GM12864 (cell line): ENCODE measurements around the gene KRTAP10-8.

Experiments used
- DNase-seq: peaks from one replicate; pipeline ENCODE4 v3.0.0-alpha.2; 2011; ENCODE audit warnings: low read depth
- H3K4me3 ChIP-seq: 2 replicates; pipeline ENCODE4 v1.5.1; 2011; ENCODE audit warnings: mild to moderate bottlenecking, low read depth, low read length, control low read depth
- TF ChIP-seq, protein P1 (sequence below): IDR thresholded peaks from 2 replicates; pipeline ENCODE4 v1.5.1; 2011; ENCODE audit warnings: low read depth, mild to moderate bottlenecking, moderate library complexity, low read length, control low read depth, inconsistent platforms; ENCODE audit errors: missing control alignments

KRTAP10-8 gene

DNA sequence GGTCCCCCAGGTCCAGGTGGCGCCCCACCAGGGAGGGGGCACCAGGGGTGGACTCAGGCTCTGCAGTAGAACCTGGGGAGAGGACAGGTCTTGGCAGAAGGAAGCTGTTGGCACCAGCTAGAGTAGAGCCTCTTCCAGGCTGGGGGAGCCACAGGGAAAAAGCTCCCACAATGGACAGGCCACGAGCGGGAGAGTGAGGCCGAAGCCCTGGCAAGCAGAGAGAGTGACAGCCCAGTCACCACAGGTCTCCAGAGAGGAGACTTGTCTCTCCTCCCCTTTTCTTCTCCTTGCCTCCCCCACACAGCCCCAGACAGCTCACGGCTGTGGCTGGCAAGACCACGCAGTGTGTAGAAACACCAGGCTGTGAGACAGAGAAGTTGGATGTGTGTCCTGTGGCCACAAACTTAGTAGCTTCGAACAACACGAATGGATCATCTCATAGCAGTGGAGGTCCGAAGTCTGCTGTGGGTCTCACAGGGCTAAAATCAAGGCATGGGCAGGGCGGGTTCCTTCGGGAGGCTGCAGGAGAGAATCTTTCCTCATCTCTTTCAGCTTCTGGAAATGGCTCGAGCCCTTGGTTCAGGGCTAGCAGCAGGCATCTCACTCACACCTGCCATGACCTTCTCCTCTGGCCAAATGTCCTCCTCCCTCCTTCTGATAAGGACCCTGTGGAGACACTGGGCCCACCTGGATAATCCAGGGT is 39.2 kb downstream of the KRTAP10-8 start:
- DNase-seq: no peak
- TF ChIP-seq, protein P1, sequence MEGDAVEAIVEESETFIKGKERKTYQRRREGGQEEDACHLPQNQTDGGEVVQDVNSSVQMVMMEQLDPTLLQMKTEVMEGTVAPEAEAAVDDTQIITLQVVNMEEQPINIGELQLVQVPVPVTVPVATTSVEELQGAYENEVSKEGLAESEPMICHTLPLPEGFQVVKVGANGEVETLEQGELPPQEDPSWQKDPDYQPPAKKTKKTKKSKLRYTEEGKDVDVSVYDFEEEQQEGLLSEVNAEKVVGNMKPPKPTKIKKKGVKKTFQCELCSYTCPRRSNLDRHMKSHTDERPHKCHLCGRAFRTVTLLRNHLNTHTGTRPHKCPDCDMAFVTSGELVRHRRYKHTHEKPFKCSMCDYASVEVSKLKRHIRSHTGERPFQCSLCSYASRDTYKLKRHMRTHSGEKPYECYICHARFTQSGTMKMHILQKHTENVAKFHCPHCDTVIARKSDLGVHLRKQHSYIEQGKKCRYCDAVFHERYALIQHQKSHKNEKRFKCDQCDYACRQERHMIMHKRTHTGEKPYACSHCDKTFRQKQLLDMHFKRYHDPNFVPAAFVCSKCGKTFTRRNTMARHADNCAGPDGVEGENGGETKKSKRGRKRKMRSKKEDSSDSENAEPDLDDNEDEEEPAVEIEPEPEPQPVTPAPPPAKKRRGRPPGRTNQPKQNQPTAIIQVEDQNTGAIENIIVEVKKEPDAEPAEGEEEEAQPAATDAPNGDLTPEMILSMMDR: no peak
- H3K4me3 ChIP-seq: no peak overlapping the region

DNA sequence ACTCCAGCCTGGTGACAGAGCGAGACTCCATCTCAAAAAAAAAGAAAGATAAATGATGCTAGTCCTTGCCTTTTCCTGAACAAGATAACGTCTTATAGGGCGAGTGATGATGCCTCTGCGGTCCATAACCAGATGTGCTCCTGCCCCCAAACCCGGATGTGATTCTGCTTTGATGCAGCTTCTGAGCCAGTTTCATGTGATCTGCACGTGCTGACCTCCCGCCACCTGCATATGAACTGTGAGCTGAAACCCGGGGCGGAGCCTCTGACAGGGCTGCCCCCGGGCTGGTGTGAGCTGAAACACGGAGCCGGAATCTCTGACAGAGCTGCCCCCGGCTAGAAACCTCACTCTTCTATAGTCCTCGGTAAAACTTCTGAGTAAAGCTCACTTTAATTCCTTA is 41.2 kb downstream of the KRTAP10-8 start:
- DNase-seq: no peak
- TF ChIP-seq, protein P1: no peak

DNA sequence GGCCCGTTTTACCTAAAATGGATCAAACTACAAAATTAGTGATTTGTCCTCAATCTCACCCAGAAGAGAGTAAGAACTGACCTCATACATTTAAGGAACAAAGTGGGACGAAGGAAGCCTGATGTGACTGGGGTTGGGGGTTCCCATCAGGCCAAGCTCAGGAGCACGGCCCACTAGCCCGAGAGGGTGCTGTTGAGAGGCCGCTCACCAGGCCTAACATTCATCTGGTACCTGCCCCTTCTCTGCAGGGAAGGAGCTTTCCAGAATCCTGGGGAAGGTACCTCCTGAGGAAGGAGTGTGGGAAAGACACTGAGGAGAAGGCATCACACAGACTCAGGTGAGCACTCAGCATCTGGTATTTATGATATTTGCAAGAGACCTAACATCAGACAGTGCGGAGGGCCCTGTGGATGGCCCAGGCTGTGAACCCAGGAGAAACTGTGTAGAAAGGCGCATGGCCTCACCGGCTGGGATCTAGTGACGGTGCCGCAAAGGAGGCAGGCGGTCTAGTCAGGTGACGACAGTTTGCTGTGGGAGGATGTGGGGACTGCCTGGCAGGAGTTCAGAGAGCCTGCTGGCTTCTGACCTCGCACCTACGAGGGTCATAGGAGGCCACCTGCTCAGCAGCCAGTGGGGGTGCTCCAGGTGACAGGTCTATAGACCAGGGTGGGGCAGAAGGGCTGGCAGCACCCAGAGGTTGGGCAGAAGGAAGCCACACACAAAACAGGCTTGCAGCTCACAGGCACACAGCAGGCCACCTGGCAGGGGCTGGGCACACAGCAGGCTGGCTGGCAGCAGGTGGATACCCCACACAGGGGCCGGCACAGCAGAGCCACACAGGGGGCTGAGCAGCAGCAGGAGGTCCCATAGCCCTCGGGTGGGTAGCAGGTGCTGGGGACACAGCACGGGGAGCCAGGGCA is 42.0 kb downstream of the KRTAP10-8 start:
- TF ChIP-seq, protein P1: no peak
- H3K4me3 ChIP-seq: no peak overlapping the region
- DNase-seq: no peak

More for the DNA sequence above, 41.2 kb downstream of the KRTAP10-8 start:
- H3K4me3 ChIP-seq: no peak overlapping the region

DNA sequence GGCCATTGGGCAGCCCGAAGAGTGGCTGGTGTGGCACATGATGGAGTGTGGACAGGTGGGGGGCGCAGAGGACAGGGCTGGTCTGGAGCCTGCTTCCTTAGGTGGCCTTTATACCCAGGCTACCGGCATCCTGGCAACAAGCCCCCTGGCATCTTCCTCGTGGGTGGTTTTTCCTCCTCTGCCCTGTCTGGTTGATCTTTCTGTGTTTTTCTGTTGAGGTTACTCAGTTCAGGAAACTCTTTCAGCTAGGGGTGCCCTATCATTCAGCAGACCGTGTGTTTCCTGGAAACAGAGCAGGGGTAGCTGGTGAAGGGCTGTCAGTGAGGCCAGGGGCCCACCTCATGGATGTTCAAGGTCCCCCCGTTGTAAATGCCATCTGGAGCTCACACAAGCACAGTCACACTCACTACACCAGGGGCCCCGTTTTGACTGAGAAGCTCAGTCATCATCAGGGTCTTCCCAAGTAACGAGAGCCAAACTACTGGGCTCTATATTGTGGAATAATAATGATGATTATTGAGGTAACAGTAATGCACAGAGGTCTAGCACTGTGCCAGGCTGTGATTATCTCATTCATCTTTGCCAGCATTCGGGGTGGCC is 42.8 kb downstream of the KRTAP10-8 start, which contains the start of gene KRTAP12-4:
Gene KRTAP12-4, minus strand, starts transcription at position 84 of the 600 bp plus-strand sequence. Its CDS starts 45 bp downstream, at position 39.
- TF ChIP-seq, protein P1: no peak
- no peak for DNase-seq

DNA sequence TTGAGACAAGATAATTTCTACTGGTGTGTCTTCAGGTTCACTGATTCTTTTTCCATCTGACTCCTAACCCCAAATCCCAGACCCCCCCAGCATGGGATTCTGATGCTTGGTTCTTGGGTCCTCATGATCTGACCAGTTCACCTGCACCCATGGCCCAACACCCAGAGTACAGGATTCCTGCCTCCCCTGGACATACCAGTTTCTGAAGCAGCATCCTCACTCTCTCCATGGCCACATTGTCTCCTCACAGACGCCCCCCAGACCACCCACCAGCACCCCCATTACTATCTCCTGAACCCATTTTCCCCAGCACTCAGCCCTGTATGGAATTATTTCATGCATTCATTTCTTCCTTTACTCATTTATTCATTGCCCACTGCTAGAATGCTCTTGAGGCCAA is 45.0 kb downstream of the KRTAP10-8 start:
- DNase-seq: no peak
- no peak overlapping the region for H3K4me3 ChIP-seq
- TF ChIP-seq, protein P1: no peak

More for the DNA sequence above, 42.8 kb downstream of the KRTAP10-8 start, which contains the start of gene KRTAP12-4:
- no peak within 1 kb of the TSS for H3K4me3 ChIP-seq

DNA sequence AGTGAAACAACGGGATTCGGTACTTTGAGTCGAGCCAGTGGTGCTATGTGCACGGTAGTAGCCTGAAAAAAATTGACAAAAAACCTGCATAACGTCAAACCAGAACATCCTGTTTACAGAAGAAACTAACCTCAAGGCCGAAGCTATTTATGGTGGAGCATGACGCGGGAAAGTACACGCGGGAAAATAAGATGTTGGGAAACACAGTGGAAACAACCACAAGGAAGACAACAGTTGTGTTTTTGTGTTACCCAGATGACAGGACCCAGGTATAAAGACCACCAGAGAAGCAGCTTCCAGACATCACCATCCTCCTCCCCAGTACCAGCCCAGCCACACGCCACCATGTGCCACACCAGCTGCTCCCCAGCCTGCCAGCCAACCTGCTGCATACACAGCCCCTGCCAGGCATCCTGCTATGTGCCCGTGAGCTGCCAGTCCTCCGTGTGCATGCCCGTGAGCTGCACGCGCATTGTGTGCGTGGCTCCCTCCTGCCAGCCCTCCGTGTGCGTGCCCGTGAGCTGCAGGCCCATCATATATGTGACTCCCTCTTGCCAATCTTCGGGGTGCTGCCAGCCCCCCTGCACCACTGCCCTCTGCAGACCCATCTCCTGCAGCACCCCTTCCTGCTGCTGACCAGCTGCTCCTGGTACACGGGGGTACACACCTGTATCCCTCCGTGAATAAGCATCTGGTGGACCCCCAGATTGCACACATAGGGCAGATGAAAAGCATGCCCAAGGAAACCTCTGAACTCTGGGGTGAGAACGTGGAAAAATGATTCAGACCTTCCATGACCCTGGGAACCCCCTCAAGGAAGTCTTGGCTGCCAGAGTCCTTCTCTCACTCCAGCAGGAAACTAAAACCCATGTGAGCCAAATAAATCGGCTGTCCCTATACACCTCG is 46.0 kb downstream of the KRTAP10-8 start, which contains the start of gene KRTAP12-3:
Gene KRTAP12-3, plus strand, starts transcription at position 298 of the 906 bp plus-strand sequence. Its CDS starts 48 bp downstream, at position 346.
- TF ChIP-seq, protein P1: no peak
- no peak for DNase-seq
- H3K4me3 ChIP-seq: no peak within 1 kb of the TSS
